Trophoblast cell (in vitro differentiated cells and primary cell): Measurements from ENCODE around the gene FAM163A.

Experiments
- DNase-seq, 2 donors: peaks; one replicate each; pipeline ENCODE4 v3.0.0-alpha.2; 2016
- H2AFZ ChIP-seq: 2 replicates; pipeline ENCODE4 v1.6.1; 2013; ENCODE audit warnings: low read length, moderate library complexity, mild to moderate bottlenecking; ENCODE audit not compliant: insufficient read depth, poor library complexity
- H2AK5ac ChIP-seq: 2 replicates; pipeline ENCODE4 v1.6.1; 2013; ENCODE audit warnings: mild to moderate bottlenecking, low read length
- H2BK120ac ChIP-seq: 2 replicates; pipeline ENCODE4 v1.6.1; 2013; ENCODE audit warnings: low read length, mild to moderate bottlenecking, moderate library complexity; ENCODE audit not compliant: insufficient read depth, poor library complexity
- H2BK12ac ChIP-seq: 2 replicates; pipeline ENCODE4 v1.6.1; 2013; ENCODE audit warnings: mild to moderate bottlenecking, low read length, moderate library complexity
- H2BK5ac ChIP-seq: 2 replicates; pipeline ENCODE4 v1.6.1; 2013; ENCODE audit warnings: low read length, low read depth, moderate library complexity, mild to moderate bottlenecking; ENCODE audit not compliant: poor library complexity
- H3K14ac ChIP-seq: 2 replicates; pipeline ENCODE4 v1.6.1; 2013; ENCODE audit warnings: mild to moderate bottlenecking, low read length
- H3K18ac ChIP-seq: 2 replicates; pipeline ENCODE4 v1.6.1; 2013; ENCODE audit warnings: mild to moderate bottlenecking, low read length
- H3K23ac ChIP-seq: 2 replicates; pipeline ENCODE4 v1.6.1; 2013; ENCODE audit warnings: low read length
- H3K27ac ChIP-seq: 2 replicates; pipeline ENCODE4 v1.5.1; 2013; ENCODE audit warnings: low read depth, mild to moderate bottlenecking, inconsistent platforms, low read length, moderate library complexity
- H3K27me3 ChIP-seq: 2 replicates; pipeline ENCODE4 v1.6.1; 2013; ENCODE audit warnings: inconsistent platforms, mild to moderate bottlenecking, low read length, moderate library complexity; ENCODE audit not compliant: insufficient read depth
- H3K36me3 ChIP-seq, 2 experiments: 1 replicate in 1 of 2; 2 replicates in 1 of 2; pipeline ENCODE4 v1.6.1; 2013; ENCODE audit warnings: low read length in 2 of 2, mild to moderate bottlenecking in 2 of 2, moderate library complexity in 1 of 2; ENCODE audit not compliant: insufficient read depth in 2 of 2, control insufficient read depth in 1 of 2
- H3K4ac ChIP-seq: 2 replicates; pipeline ENCODE4 v1.6.1; 2013; ENCODE audit warnings: low read depth, mild to moderate bottlenecking, low read length, moderate library complexity
- H3K4me1 ChIP-seq, 2 experiments: 1 replicate in 1 of 2; 2 replicates in 1 of 2; pipeline ENCODE4 v1.6.1; 2013; ENCODE audit warnings: low read length in 2 of 2, mild to moderate bottlenecking in 2 of 2, moderate library complexity in 1 of 2; ENCODE audit not compliant: insufficient read depth in 2 of 2, control insufficient read depth in 1 of 2
- H3K4me2 ChIP-seq: 2 replicates; pipeline ENCODE4 v1.6.1; 2013; ENCODE audit warnings: inconsistent platforms, mild to moderate bottlenecking, low read length, moderate library complexity
- H3K4me3 ChIP-seq: 2 replicates; pipeline ENCODE4 v1.5.1; 2013; ENCODE audit warnings: mild to moderate bottlenecking, low read depth, low read length, inconsistent platforms
- H3K79me1 ChIP-seq: one replicate; pipeline ENCODE4 v1.6.1; 2013; ENCODE audit warnings: low read length
- H3K79me2 ChIP-seq: 2 replicates; pipeline ENCODE4 v1.6.1; 2013; ENCODE audit warnings: low read length, mild to moderate bottlenecking; ENCODE audit not compliant: control insufficient read depth, insufficient read depth, poor library complexity
- H3K9ac ChIP-seq: 2 replicates; pipeline ENCODE4 v1.6.1; 2013; ENCODE audit warnings: mild to moderate bottlenecking, low read length
- H3K9me3 ChIP-seq: 2 replicates; pipeline ENCODE4 v1.6.1; 2013; ENCODE audit warnings: low read depth, mild to moderate bottlenecking, control low read depth, inconsistent platforms, low read length; ENCODE audit not compliant: insufficient read depth
- H4K12ac ChIP-seq: 2 replicates; pipeline ENCODE4 v1.6.1; 2013; ENCODE audit warnings: low read depth, mild to moderate bottlenecking, low read length, moderate library complexity
- H4K8ac ChIP-seq: 2 replicates; pipeline ENCODE4 v1.6.1; 2013; ENCODE audit warnings: low read depth, mild to moderate bottlenecking, low read length, moderate library complexity
- H4K91ac ChIP-seq: one replicate; pipeline ENCODE4 v1.6.1; 2013; ENCODE audit warnings: low read depth, mild to moderate bottlenecking, low read length, moderate library complexity
- WGBS: extraction: QIAGEN DNeasy Blood & Tissue Kit; methylation state at CpG from one replicate; pipeline ENCODE4 v1.1.7; 2013; ENCODE audit warnings: missing lambda C conversion rate; ENCODE audit not compliant: insufficient read length, insufficient coverage; ENCODE audit errors: extremely low coverage; 5-methylcytosine and 5-hydroxymethylcytosine counted together

Gene FAM163A

DNA sequence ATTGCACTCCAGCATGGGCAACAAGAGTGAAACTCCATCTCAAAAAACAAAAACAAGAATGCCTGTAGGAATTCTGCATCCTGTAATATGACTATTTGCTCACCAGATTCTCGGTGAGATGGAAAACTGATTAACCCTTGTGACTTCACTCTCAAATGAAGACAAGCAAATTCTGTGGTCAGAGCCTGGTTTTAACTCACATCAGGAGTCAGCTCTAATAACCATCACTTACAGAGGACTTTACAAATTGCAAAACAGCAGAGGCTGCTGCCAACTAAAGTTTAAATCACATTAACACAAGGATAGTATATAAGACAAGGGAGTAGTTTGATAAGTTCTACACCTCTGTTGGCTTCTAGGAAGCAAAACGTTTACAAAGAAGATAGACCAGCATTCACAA, 35.7 kb upstream of the FAM163A start:
- DNase-seq = no peak
- no peak overlapping the region for H3K27ac ChIP-seq
- no peak overlapping the region for H3K23ac ChIP-seq
- H4K8ac ChIP-seq = no peak overlapping the region
- no peak overlapping the region for H2AK5ac ChIP-seq
- no peak overlapping the region for H3K18ac ChIP-seq
- H4K12ac ChIP-seq = no peak overlapping the region
- no peak overlapping the region for H4K91ac ChIP-seq
- H3K27me3 ChIP-seq = no peaks in the 10 kb centered on the region
- H3K9ac ChIP-seq = no peak overlapping the region
- no peaks in the 10 kb centered on the region for H3K9me3 ChIP-seq
- no CpG with 5 or more reads among the region's 2 CpGs for WGBS
- H3K4me1 ChIP-seq = no peaks in the 10 kb centered on the region
- no peak overlapping the region for H3K4ac ChIP-seq
- no peak overlapping the region for H3K4me3 ChIP-seq
- H3K14ac ChIP-seq = no peak overlapping the region
- H3K79me1 ChIP-seq = no peaks in the 10 kb centered on the region
- no peak overlapping the region for H3K4me2 ChIP-seq
- no peak overlapping the region for H2BK120ac ChIP-seq
- no peak overlapping the region for H2BK12ac ChIP-seq
- no peak overlapping the region for H2AFZ ChIP-seq
- no peaks in the 10 kb centered on the region for H3K36me3 ChIP-seq
- H2BK5ac ChIP-seq = no peak overlapping the region
- no peaks in the 10 kb centered on the region for H3K79me2 ChIP-seq

DNA sequence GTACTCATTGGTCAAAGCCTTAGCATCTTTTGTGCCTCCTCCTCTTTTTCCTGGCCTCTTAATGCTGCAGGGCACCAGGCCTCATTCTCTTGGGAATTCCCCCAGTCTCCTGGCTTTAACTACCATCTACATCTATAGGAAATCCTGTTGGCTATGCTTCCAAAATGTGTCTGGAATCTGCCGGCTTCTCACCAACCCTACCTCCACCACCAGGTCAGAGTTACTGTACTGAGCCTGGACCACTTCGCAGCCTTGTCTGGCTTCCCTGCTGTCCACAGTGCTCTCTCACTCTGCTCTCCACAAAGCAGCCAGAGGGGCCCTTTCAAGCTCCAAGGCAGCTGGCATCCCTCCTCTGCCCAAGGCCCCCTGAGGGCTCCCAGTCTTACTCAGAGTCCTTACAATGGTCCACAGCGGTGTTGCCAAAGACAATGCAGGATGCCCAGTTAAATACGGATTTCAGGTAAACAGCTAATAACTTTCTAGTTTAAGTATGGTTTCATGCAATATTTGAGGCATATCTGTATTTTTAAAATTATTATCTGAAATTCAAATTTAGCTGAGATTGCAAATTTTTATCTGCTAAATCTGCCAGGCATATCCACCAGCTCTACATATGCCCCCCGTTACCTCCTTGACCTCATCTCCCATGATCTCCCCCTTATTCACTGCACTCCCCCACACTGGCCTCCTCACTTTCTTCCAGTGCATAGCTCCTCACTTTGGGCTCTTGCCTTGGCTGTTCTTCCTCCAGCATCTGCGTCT, 34.5 kb upstream of the FAM163A start:
- no peak overlapping the region for H2BK120ac ChIP-seq
- H3K4me1 ChIP-seq = no peaks in the 10 kb centered on the region
- H2BK12ac ChIP-seq = no peak overlapping the region
- H3K36me3 ChIP-seq = no peaks in the 10 kb centered on the region
- H3K79me2 ChIP-seq = no peaks in the 10 kb centered on the region
- H3K9ac ChIP-seq = no peak overlapping the region
- H3K23ac ChIP-seq = no peak overlapping the region
- H3K18ac ChIP-seq = no peak overlapping the region
- H4K12ac ChIP-seq = no peak overlapping the region
- H3K4me3 ChIP-seq = no peak overlapping the region
- H4K8ac ChIP-seq = no peak overlapping the region
- H3K4me2 ChIP-seq = no peak overlapping the region
- no peaks in the 10 kb centered on the region for H3K27me3 ChIP-seq
- H3K9me3 ChIP-seq = no peaks in the 10 kb centered on the region
- H2AFZ ChIP-seq = no peak overlapping the region
- no peak overlapping the region for H4K91ac ChIP-seq
- no peak overlapping the region for H2AK5ac ChIP-seq
- no CpG with 5 or more reads among the region's 6 CpGs for WGBS
- H3K4ac ChIP-seq = no peak overlapping the region
- no peak for DNase-seq
- no peak overlapping the region for H3K27ac ChIP-seq
- H3K79me1 ChIP-seq = no peaks in the 10 kb centered on the region
- H2BK5ac ChIP-seq = no peak overlapping the region
- H3K14ac ChIP-seq = no peak overlapping the region

GRCh38 chr1:179709841-179710329, 33.2 kb upstream of the FAM163A start:
- Histone ChIP-seq H3K27me3 (no peaks in the 10 kb centered on the region), H3K4me1 (no peaks in the 10 kb centered on the region), H4K91ac (no peak overlapping the region), H3K9ac (no peak overlapping the region), H4K12ac (no peak overlapping the region), H3K9me3 (no peaks in the 10 kb centered on the region), H2BK5ac (no peak overlapping the region), H3K79me1 (no peaks in the 10 kb centered on the region), H2AK5ac (no peak overlapping the region), H3K36me3 (no peaks in the 10 kb centered on the region), H3K79me2 (no peaks in the 10 kb centered on the region), H3K23ac (no peak overlapping the region), H2BK12ac (no peak overlapping the region), H3K4me2 (no peak overlapping the region), H3K4me3 (no peak overlapping the region), H3K18ac (no peak overlapping the region), H4K8ac (no peak overlapping the region), H3K14ac (no peak overlapping the region), H2BK120ac (no peak overlapping the region), H3K4ac (no peak overlapping the region), H3K27ac (no peak overlapping the region), H2AFZ (no peak overlapping the region)
- WGBS = no CpG with 5 or more reads among the region's 5 CpGs
- peak in 1 of 2 donors; percentile 8 for DNase-seq

- WGBS = no CpG with 5 or more reads among the region's 1 CpG
- Histone ChIP-seq H3K27me3 (no peaks in the 10 kb centered on the region), H2BK5ac (no peak overlapping the region), H3K9me3 (peaks cover 3% of the 10 kb centered on the region), H3K79me1 (no peaks in the 10 kb centered on the region), H3K23ac (no peak overlapping the region), H4K8ac (no peak overlapping the region), H2AFZ (no peak overlapping the region), H3K4me3 (no peak overlapping the region), H2AK5ac (no peak overlapping the region), H3K79me2 (no peaks in the 10 kb centered on the region), H3K4ac (no peak overlapping the region), H3K18ac (no peak overlapping the region), H3K27ac (no peak overlapping the region), H3K14ac (no peak overlapping the region), H2BK12ac (no peak overlapping the region), H3K4me2 (no peak overlapping the region), H3K36me3 (no peaks in the 10 kb centered on the region), H3K4me1 (no peaks in the 10 kb centered on the region), H4K12ac (no peak overlapping the region), H4K91ac (no peak overlapping the region), H2BK120ac (no peak overlapping the region), H3K9ac (no peak overlapping the region)
- no peak for DNase-seq
Measured at GRCh38 chr1:179714159-179714558, 28.9 kb upstream of the FAM163A start.
